HG02763 (cell line): ENCODE results near the gene KIF5A.
A peak's percentile ranks its signal among the peaks of the same experiment; 100 is the strongest.

Experiments used
- ATAC-seq: cut with Tn5 transposase; IDR thresholded peaks from one replicate; pipeline ENCODE4 v1.9.1; 2021; ENCODE audit warnings: mild to moderate bottlenecking, moderate library complexity; ENCODE audit not compliant: unreplicated experiment

Gene KIF5A

GRCh38 chr12:57604992-57605810 is 55.4 kb downstream of the KIF5A start:
- ATAC-seq, result peak; percentile 7

- ATAC-seq, result no peak
Observed at GRCh38 chr12:57605811-57606311, 56.0 kb downstream of the KIF5A start.

DNA sequence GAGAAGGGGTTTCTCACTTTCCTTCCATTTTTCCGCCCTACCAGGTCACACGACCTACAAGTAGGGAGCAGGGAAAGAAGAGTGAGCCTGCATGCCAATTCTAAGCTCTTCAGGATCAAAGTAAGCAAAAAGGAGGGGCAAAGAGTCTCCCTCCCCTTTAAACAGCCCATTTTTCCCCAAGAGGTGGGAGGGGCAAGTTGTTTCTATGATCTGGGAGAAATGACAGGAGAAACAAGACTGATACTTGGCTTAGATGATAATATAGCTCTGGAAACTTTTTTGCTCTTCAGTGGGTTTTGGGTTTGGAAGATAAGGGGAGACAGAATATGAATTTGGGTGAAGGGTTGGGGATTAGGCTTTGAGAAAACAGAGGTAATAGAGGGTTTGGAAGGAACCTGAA is 56.6 kb downstream of the KIF5A start:
- no peak for ATAC-seq

DNA sequence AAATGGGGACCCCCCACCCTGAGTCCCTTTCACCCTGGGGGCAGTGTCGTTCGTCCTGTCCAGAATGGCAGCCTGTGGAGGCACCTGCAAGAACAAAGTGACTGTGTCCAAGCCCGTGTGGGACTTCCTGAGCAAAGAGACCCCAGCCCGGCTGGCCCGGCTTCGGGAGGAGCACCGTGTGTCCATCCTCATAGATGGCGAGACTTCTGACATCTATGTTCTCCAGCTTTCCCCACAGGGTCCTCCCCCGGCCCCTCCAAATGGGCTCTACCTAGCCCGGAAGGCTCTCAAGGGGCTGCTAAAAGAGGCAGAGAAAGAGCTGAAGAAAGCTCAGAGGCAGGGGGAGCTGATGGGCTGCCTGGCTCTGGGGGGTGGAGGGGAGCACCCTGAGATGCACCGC is 57.0 kb downstream of the KIF5A start:
- ATAC-seq, result no peak

GRCh38 chr12:57607958-57608663 is 58.3 kb downstream of the KIF5A start:
- ATAC-seq, result no peak

GRCh38 chr12:57609101-57609780 is 59.4 kb downstream of the KIF5A start:
- ATAC-seq, result no peak

DNA sequence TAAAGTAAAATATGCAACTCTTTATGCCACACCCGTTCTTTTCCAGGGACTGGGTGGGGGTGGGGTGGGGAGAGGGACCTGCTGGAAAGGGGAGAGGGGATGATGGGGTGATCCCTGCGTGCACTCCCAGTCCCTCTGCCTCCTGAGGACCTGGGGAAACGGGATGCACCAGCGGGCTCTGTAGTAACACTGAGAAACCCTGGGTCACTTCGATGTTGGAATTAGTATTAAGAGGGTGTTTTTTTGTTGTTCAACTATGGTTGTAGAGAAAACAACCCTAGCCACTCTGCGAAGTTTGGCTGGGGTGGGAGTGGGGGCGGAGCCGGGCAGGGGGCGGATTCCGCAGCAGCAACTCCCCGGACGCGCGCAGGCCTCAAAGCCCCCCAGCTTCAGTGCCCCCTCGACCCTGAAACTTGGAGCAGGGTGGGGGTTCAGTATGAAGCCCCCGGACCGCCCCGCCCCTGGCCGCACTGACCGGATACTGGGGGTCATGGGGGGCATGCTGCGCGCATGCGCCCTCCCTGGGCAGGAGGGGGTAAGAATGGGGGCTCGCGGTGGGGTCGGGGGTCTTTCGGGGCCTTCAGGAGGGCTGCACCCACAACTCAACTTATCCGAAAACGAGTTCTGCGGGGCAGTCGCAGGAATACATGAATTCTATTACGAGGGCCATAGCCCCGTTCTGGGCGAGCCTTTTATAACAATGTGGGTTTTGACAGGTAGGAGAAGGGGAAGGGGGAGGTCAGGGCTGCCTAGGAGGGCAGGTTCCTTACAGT is 60.1 kb downstream of the KIF5A start:
- ATAC-seq, result no peak

GRCh38 chr12:57610554-57611107 is 60.8 kb downstream of the KIF5A start:
- ATAC-seq, result no peak

- ATAC-seq, result no peak
Observed at GRCh38 chr12:57611108-57611826, 61.4 kb downstream of the KIF5A start, which contains the start of gene ARHGEF25. Gene ARHGEF25, plus strand, starts transcription at chr12:57611435. Its CDS starts 460 bp downstream, at chr12:57611895.

GRCh38 chr12:57611827-57612710 is 62.2 kb downstream of the KIF5A start:
- ATAC-seq, result no peak

GRCh38 chr12:57612711-57613426 is 63.0 kb downstream of the KIF5A start:
- ATAC-seq, result no peak

DNA sequence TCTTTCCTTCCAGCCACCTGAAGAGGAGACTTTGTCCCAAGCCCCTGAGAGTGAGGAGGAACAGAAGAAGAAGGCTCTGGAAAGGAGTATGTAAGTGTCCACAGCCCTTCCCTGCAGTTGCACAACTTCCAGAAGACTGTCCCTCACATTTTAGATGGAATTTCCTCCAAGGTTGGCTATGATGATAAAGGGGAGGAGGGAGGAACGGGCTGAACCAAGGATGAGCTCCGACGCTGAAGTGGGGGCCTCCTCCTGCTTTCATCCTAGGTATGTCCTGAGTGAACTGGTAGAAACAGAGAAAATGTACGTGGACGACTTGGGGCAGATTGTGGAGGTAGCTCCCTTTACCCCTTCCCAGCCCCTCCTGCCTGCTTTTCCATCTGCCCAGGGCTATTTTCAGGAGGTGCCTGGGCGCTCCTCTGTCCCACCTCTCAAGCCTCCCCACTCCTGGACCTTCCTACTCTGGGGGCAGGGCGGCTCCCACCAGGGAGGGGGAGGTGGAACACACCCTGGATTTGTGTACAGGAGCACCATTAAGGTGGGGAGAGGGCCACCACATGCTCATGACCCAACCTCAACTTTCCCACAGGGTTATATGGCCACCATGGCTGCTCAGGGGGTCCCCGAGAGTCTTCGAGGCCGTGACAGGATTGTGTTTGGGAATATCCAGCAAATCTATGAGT is 63.7 kb downstream of the KIF5A start:
- no peak for ATAC-seq

DNA sequence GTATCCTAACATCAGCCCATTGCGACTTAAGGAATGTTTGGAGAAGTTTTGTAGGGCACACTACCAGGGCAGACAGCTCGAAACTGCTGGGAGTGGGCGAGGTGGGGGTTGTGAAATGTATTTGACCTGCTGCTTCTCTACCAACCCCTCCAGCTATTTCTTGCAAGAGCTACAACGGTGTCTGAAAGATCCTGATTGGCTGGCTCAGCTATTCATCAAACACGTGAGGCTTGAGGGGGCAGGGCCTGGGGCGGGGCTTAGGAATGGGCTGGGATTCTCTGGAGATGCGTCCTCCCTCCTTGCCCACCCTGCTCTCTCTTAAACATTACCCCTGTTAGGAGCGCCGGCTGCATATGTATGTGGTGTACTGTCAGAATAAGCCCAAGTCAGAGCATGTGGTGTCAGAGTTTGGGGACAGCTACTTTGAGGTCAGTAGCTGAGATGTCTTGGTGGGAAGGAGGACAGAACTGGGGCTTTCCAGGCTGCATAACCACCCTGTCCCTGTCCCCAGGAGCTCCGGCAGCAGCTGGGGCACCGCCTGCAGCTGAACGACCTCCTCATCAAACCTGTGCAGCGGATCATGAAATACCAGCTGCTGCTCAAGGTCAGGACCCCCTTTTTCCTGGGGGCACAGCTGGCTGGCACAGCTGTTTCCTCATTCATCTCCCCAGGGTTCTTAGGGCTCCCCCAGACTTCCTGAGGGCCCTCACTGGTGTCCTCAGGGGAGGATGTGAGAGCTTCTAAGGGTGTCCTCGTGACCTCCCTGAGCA is 64.5 kb downstream of the KIF5A start:
- ATAC-seq, result peak; percentile 49

DNA sequence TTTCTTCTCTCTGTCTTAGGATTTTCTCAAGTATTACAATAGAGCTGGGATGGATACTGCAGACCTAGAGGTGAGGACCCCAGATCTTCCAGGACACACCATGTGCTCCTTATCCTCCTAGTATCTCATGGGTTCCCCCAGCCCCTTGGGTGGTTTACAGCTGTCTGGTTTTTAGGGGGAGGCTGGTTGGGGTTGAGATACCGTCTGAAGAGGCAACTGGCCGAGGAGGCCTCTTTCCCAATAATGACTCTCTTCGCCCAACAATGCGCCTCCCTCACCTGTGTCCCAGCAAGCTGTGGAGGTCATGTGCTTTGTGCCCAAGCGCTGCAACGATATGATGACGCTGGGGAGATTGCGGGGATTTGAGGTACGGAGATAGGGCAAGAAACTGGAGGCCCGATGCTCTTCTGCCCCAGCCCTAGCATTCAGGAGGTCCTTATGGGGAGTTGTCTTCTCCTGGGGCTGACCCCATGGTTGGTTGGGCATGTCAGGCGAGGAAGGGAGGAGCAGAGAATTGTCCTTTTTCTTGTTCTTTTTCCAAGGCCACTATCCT is 65.2 kb downstream of the KIF5A start:
- no peak for ATAC-seq

DNA sequence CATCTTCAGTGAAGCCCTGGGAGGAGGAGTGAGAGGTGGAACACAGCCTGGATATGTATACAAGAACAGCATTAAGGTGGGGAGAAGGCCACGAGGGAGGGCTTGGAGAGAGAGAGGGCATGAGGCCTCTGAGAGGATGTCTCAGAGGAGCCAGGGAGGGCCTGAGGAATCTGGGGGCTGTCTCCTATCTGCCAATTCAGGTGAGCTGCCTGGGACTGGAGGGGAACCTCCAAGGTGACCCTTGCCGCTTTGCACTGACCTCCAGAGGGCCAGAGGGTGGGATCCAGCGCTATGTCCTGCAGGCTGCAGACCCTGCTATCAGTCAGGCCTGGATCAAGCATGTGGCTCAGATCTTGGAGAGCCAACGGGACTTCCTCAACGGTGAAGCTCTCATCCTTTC is 65.8 kb downstream of the KIF5A start:
- no peak for ATAC-seq

GRCh38 chr12:57616383-57617101 is 66.7 kb downstream of the KIF5A start:
- ATAC-seq, result no peak
